CD14-positive monocyte (primary cell): ENCODE results near the gene POMC. TPM values are rescaled to one million over a fixed set of nuclear protein-coding genes. Genes with fewer than 3 reads are reported as not detected.

ENCODE experiments used
- DNase-seq, 3 donors: peaks; one replicate each; pipeline ENCODE4 v3.0.0-alpha.2; 2011 to 2022
- H2AFZ ChIP-seq: 2 replicates; pipeline ENCODE4 v1.6.0; 2012; ENCODE audit warnings: mild to moderate bottlenecking, low read depth, low read length, inconsistent platforms; ENCODE audit not compliant: insufficient read depth, poor library complexity, severe bottlenecking
- H3K27ac ChIP-seq, 2 donors: 1 replicate in 1 of 2; 2 replicates in 1 of 2; pipeline ENCODE4 v1.5.1; 2012 to 2013; ENCODE audit warnings: low read length in 2 of 2, control low read depth in 1 of 2, inconsistent platforms in 1 of 2, low read depth in 1 of 2, mild to moderate bottlenecking in 1 of 2
- H3K27me3 ChIP-seq, 2 donors: one replicate each; pipeline versions ENCODE4 v1.6.0 to v1.6.1; 2011 to 2013; ENCODE audit warnings: low read length in 2 of 2; ENCODE audit not compliant: control insufficient read depth in 2 of 2, insufficient read depth in 2 of 2
- H3K36me3 ChIP-seq, 2 donors: replicated peaks in 1 of 2; 1 replicate in 1 of 2; 2 replicates in 1 of 2; pipeline versions ENCODE4 v1.5.1 to v1.6.1; 2012 to 2013; ENCODE audit warnings: low read length in 2 of 2, control low read depth in 1 of 2, inconsistent platforms in 1 of 2, mild to moderate bottlenecking in 1 of 2; ENCODE audit not compliant: insufficient read depth in 2 of 2, control insufficient read depth in 1 of 2
- H3K4me1 ChIP-seq, 2 donors: 1 replicate in 1 of 2; 2 replicates in 1 of 2; pipeline versions ENCODE4 v1.5.1 to v1.6.1; 2012 to 2013; ENCODE audit warnings: low read length in 2 of 2, control low read depth in 1 of 2, inconsistent platforms in 1 of 2, mild to moderate bottlenecking in 1 of 2, moderate library complexity in 1 of 2; ENCODE audit not compliant: insufficient read depth in 2 of 2, control insufficient read depth in 1 of 2
- H3K4me2 ChIP-seq: replicated peaks from 2 replicates; pipeline ENCODE3; 2012; ENCODE audit warnings: low read length, moderate library complexity, mild to moderate bottlenecking; ENCODE audit not compliant: poor library complexity, severe bottlenecking; ENCODE audit errors: extremely low read depth
- H3K4me3 ChIP-seq, 3 experiments: fragments of 200-600 bp in 1 of 3; sonication (generic) in 1 of 3; replicated peaks in 1 of 3; 1 replicate in 2 of 3; 2 replicates in 1 of 3; pipeline ENCODE4 v1.5.1; 2011 to 2013; ENCODE audit warnings: low read length in 3 of 3, mild to moderate bottlenecking in 3 of 3, control low read depth in 2 of 3, low read depth in 2 of 3, inconsistent platforms in 1 of 3, moderate library complexity in 1 of 3
- H3K79me2 ChIP-seq: 2 replicates; pipeline ENCODE4 v1.6.0; 2012; ENCODE audit warnings: mild to moderate bottlenecking, control low read depth, inconsistent platforms, low read length, moderate library complexity; ENCODE audit not compliant: insufficient read depth
- H3K9ac ChIP-seq: 2 replicates; pipeline ENCODE4 v1.6.0; 2017; ENCODE audit warnings: low read length, mild to moderate bottlenecking; ENCODE audit not compliant: insufficient read depth, poor library complexity, severe bottlenecking
- H3K9me3 ChIP-seq, 2 donors: replicated peaks in 1 of 2; 1 replicate in 1 of 2; 2 replicates in 1 of 2; pipeline versions ENCODE4 v1.5.1 to v1.6.1; 2012 to 2013; ENCODE audit warnings: low read length in 2 of 2, control low read depth in 1 of 2; ENCODE audit not compliant: control insufficient read depth in 1 of 2, insufficient read depth in 1 of 2
- H4K20me1 ChIP-seq: 2 replicates; pipeline ENCODE4 v1.6.0; 2012; ENCODE audit warnings: mild to moderate bottlenecking, low read length, control low read depth, moderate library complexity; ENCODE audit not compliant: insufficient read depth
- H3K27ac Mint-ChIP-seq, 7 donors: one replicate each; pipeline ENCODE4 v1.8.0; 2020; ENCODE audit warnings: mild to moderate bottlenecking in 7 of 7, mixed read lengths in 7 of 7, moderate library complexity in 6 of 7, inconsistent platforms in 2 of 7
- H3K27me3 Mint-ChIP-seq, 3 donors: one replicate each; pipeline ENCODE4 v1.8.0; 2021 to 2022; ENCODE audit warnings: low read depth in 3 of 3, mild to moderate bottlenecking in 3 of 3, mixed read lengths in 3 of 3, moderate library complexity in 3 of 3, inconsistent platforms in 1 of 3
- H3K36me3 Mint-ChIP-seq, 2 donors: one replicate each; pipeline ENCODE4 v1.8.0; 2020; ENCODE audit warnings: mixed read lengths in 2 of 2, inconsistent platforms in 1 of 2, mild to moderate bottlenecking in 1 of 2
- H3K4me1 Mint-ChIP-seq: one replicate; pipeline ENCODE4 v1.8.0; 2020; ENCODE audit warnings: mild to moderate bottlenecking, mixed read lengths
- H3K4me3 Mint-ChIP-seq, 2 donors: one replicate each; pipeline ENCODE4 v1.8.0; 2020; ENCODE audit warnings: mild to moderate bottlenecking in 2 of 2, mixed read lengths in 2 of 2, moderate library complexity in 1 of 2
- H3K9me3 Mint-ChIP-seq, 7 donors: one replicate each; pipeline ENCODE4 v1.8.0; 2020 to 2022; ENCODE audit warnings: mixed read lengths in 7 of 7, mild to moderate bottlenecking in 6 of 7, moderate library complexity in 6 of 7, inconsistent platforms in 2 of 7
- CTCF ChIP-seq: fragments of 200-600 bp; IDR thresholded peaks from one replicate; pipeline ENCODE4 v1.8.0; 2022; ENCODE audit warnings: antibody characterized with exemption, mild to moderate bottlenecking
- WGBS: methylation state at CpG from one replicate; pipeline ENCODE4 v1.1.5; 2013; ENCODE audit warnings: missing lambda C conversion rate; ENCODE audit not compliant: insufficient coverage; 5-methylcytosine and 5-hydroxymethylcytosine counted together
- intact Hi-C, 2 donors: fragments of 100-400 bp; cut with micrococcal nuclease; formaldehyde crosslinking; loops; one replicate each; pipeline versions ENCODE4 v1.15.0 to v1.15.1; 2023
- polyA plus RNA-seq, 3 donors: library from polyadenylated mRNA; depleted of rRNA in 1 of 3; unstranded in 2 of 3; stranded (reverse) in 1 of 3; fragments of 300-500 nt in 2 of 3; fragments of >200 nt in 1 of 3; fragmentation: Illumina TruSeq in 2 of 3; gene quantifications; 1 replicate in 2 of 3; 2 replicates in 1 of 3; pipeline ENCODE4 v1.2.3, GENCODE V29; 2012 to 2021

The POMC gene
- polyA plus RNA-seq, 3 donors, result 3.5 to 4.7 (median 4.6) TPM

DNA sequence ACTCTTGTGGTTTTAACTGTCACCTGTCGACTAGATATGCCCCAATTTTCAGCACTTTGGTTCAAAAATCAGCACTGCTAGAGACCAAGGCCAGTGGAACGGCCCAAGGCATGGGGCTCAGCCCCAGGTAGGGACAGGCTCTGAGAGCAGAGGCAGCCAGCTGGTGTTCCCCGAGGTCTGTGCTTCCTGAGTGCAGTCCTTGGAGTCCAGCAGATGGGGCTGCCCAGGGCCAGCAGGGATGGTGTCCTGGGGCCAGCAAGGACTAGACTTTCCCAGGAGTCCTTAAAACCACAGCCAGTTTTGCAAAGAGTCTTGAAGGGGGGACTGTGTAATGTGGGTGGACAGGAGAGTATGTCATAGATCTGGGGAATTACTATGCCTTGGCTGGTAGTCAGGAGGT is 56.3 kb downstream of the POMC start:
- H3K36me3 Mint-ChIP-seq, result no peaks in the 10 kb centered on the region
- DNase-seq, result no peak
- no peaks in the 10 kb centered on the region for H3K4me1 ChIP-seq
- H3K27me3 Mint-ChIP-seq, result peaks cover 1 to 3% (median 2%) of the 10 kb centered on the region in 3 donors
- H3K4me2 ChIP-seq, result no peak overlapping the region
- no peak overlapping the region for H3K4me3 ChIP-seq
- no peak overlapping the region for H3K9ac ChIP-seq
- no peak overlapping the region for H3K27ac ChIP-seq
- no peaks in the 10 kb centered on the region for H3K4me1 Mint-ChIP-seq
- no peaks in the 10 kb centered on the region for H3K27me3 ChIP-seq
- intact Hi-C loops, result no loop called here
- 62% methylated on average over 3 of the region's 3 CpGs for WGBS
- no peaks in the 10 kb centered on the region for H3K36me3 ChIP-seq
- H3K9me3 ChIP-seq, result no peaks in the 10 kb centered on the region
- no peak overlapping the region for H3K27ac Mint-ChIP-seq
- no peaks in the 10 kb centered on the region for H4K20me1 ChIP-seq
- no peaks in the 10 kb centered on the region for H3K79me2 ChIP-seq
- no peak overlapping the region for H2AFZ ChIP-seq
- TF ChIP-seq CTCF, result no peak
- no peaks in the 10 kb centered on the region for H3K9me3 Mint-ChIP-seq
- H3K4me3 Mint-ChIP-seq, result no peak overlapping the region

Other genes starting within 250 kb of the POMC start
- gene ADCY3, start 248.3 kb downstream of the POMC start, polyA plus RNA-seq, result 1 to 10 TPM; 2.5 to 9.3 (median 3.5) TPM
- gene DNAJC27, start 196.6 kb downstream of the POMC start, polyA plus RNA-seq, result 1 to 10 TPM in 2 of 3 donors, under 1 TPM in 1; 0.86 to 2.8 (median 2.2) TPM
- gene EFR3B, start 126.5 kb downstream of the POMC start, polyA plus RNA-seq, result not detected
- 1 to 10 TPM; 1.7 to 7.9 (median 2.7) TPM for gene DNMT3A, start 173.3 kb upstream of the POMC start, polyA plus RNA-seq